ENCODE results near the gene FAM50B.

Gene FAM50B

DNA sequence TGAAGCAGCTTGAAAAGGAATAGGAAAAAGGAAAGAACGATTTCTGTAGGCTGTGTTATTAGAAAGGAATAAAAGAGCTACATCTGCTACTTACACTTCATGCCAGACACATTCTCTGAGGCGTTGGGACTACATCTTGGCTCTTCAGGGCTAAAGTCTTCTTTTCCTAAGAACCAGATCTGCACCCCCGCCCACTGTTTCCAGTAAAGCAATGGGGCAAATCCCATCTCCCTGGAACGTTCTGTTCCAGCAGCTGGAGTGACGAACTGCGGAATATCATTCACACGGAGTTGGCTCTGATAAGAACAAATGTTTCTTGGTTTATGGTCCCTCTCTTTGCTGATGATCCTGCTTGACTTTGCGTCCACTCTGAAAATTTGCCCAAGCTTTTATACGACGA lies 26.9 kb downstream of the FAM50B start:
- DNase-seq: no peak

DNA sequence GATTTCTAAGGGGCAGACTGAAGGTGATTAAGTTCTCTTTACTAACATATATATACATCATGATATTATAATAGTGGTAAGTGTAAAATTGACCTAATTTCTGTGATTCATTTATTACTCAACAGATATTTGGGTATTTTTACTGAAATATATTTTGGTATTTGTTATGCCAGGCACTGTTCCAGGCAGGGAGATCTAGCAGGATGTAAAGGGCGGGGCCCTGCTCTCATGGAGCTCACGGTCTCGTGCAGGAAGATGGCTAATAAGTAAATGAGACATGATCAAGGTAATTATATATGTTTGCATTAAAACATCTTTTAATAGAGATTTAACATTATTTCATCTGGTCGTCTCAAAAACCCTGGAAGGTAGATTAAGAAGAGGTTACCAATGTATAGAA lies 27.7 kb downstream of the FAM50B start:
- DNase-seq: no peak

DNA sequence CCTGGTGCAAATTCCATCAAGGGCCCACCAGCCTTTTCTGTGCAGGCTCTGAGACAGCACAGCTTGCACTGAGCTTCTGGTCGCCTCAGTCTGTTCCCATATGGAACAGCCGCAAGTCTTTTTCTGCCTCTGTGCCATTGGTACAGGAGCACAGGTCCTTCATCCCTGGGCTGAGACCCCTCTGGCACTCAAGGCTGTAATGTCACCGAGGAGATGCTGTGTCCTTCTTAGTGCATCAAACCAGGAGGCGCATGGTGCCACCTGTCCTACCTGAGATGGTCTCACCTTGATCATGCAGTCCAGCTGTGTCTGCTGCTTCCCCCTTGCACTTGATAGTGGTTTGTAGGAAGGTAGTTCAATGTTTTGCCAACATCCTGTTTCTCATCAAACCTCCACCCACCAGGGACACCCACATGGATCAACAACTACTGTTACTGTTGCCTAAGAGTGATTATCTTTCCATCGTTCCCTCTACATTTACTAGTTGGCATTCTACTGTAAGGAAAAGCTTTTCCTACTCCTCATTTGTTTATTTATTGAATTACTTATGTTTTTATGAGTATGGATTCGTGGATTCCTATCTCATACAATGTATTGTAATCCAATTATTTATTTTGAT lies 29.0 kb downstream of the FAM50B start:
- no peak for DNase-seq

DNA sequence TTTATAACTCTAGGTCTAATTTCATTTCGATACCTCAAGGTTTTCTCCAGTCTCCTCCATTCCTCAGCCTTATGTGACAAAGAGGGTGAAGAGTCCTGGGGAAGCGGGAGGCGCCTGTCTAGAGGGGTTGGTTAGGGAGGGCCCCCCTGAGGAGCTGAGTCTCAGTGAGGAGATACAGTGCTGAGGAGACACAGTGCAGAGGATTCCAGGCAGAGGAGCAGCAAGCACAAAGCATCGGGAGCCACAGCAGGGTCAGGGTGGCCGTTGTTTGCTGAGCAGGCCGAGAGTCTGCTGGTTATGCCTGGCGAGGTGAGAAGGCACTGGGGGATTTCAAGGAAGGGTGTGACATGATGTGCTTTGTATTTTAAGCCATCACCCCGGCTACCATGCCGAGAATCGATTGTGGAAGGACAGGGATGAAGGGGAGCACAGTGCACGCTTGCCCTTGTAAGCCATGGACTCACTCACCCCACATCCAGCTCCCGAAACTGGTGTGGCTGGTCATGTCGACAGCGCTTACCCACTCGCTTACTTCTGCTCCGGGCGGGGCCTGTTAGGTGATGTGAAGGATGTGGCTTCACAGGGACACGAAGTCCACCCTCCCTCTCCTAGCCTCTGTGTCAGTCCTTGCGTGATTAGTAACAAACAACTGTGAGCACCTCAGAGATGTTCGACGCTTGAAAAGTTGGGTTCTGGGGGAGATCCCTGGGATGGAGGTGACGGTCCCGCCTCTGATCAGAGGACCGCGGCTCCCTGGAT lies 30.2 kb downstream of the FAM50B start:
- no peak for DNase-seq

DNA sequence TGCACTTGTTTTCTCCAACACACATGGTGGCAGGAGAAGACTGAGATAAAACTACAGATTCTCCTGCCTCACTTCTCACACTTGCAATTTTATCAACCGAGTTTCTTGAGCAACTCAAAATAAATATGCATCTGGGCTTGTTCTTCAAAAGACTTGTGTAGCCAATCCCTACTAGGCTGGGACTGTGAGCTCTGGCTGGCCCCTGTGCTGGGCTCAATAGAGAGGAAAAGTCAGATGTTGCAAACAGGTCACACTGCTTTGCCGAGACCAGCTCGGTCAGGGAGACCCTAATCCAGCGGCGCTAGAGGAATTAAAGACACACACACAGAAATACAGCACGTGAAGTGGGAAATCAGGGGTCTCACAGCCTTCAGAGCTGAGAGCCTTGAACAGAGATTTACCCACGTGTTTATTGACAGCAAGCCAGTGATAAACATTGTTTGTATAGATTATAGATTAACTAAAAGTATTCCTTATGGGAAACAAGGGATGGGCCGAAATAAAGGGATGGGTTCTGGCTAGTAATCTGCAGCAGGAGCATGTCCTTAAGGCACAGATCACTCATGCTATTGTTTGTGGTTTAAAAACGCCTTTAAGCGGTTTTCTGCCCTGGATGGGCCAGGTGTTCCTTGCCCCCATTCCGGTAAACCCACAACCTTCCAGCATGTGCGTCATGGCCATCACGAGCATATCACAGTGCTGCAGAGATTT lies 32.7 kb downstream of the FAM50B start:
- DNase-seq: no peak

DNA sequence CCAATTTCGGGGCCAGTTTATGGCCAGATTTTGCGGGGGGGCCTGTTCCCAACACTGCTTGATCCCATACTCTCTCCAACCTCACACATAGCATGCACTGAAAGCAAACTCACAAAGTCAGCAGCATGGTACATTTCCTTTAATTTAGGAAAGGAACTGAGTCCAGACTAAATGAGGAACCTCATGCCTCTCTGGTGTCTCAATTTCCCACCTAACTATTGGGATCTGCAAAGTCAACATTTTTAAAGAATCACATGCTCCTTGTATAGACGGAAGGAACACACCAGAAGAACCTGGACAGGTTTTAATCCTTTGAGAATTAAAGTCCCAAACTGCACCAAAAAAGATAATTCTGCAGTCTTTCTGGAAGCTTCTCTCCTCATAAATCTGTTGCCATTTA lies 33.3 kb downstream of the FAM50B start:
- no peak for DNase-seq

DNA sequence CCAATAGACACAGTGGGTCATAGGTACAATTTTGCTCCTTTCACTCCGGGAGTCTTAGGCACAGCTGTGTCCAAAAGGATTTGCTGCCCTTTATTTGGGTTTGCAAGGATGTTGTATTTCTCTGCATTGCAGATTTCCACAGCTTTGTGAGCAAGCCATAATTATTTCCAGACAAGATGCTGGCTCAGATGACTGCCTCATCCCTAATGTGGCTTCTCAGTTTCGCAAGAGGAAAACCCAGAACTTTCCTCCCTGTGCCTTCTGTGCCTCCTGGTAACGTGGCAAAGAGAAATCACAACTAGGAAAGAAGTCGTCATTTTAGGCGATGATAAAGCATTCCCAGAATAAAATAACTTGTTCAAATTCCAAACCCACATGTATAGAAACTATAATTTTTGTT lies 33.7 kb downstream of the FAM50B start:
- DNase-seq: no peak

DNA sequence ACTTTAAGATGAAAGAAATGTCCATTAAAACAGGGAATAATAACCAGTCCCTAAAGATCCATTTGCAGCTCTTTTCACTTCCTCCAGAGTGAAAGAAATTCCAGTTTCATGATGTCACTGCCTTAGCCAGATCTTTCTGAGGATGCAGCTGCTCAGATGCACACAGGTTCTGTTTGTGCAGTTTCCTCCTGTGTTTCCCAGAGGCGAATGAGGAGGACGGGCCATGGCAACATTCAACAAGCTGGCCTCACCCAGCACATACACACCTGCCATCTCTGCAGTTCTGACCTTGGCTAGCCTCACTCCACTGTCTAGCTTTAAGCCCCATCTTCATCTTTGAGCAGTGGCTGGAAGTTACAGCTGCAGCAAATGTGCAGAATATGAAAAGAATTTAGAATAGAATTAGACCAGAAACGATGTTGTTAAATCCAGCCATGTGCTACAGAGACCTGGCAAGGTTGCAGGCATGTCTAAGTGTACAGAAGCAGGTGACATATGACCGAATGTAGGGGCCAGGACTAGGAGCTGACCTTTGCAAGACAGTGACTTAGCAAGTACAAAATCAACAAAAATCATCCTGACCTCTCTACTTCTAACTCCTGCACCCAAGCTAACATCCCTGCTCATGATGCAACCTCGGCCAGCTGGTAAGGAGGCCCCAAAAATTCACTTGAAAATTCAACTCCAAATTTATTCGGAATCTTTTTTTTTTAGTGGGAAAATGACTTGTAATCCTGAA lies 35.0 kb downstream of the FAM50B start:
- DNase-seq: no peak

DNA sequence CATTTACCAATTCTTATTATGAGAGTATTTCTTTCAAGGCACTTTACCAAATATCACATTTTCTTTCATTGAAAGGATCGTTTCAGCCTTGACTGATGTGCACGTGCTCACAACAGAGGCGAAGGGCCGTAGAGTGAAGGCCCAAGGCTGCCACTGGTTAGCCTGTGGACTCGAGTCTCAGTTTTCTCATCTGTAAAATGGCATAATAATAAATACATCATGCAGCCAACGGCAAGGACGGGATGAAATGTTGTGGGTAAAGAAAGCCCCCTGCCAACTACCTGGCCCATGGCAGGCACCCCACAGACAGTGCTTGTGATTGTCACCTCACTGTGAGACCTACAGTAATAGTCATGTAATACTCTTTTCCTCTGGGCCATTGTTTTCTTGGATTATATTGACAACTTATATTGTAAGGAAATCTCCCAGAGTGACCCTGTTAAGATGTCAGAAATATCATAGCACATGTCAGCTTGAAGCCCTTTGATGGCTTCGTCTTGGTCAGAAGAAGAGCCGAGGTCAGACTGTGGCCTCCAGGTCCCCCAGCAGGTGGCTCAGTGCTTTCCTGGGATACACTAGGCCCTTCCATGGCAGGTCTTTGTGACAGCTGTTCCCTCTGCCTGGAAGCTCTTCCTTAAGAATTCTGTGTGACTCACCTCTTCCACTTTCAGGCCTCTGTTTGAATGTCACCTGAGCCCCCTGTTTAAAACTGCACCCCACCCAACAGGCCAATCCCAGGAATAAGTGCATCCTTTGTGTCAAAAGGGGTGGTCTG lies 36.3 kb downstream of the FAM50B start:
- no peak for DNase-seq

DNA sequence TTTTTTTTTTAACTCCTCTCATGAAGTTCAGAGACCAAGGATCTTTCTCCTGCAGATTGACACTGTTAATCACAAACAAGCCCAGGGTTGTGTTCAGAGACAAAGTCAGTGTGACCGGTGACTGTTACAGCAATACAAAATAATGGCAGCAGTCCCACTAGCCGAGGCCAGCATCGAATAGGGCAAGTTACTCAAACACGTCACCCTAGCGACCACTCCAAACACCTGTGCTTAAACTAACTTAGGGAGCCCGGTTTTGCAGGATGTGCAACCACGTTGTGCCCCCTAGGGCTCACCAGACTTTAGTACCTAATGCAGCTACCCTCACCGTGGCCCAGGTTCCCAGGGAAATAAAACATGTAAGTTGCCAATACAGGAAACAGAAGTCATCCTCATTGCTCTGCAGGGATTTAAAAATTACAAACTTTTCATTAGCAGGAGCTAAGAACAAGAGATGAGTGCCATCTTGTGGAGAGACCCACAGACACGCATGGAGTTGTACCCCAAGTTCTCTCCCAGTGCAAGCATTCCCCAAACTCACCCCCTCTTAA lies 38.1 kb downstream of the FAM50B start:
- no peak for DNase-seq

DNA sequence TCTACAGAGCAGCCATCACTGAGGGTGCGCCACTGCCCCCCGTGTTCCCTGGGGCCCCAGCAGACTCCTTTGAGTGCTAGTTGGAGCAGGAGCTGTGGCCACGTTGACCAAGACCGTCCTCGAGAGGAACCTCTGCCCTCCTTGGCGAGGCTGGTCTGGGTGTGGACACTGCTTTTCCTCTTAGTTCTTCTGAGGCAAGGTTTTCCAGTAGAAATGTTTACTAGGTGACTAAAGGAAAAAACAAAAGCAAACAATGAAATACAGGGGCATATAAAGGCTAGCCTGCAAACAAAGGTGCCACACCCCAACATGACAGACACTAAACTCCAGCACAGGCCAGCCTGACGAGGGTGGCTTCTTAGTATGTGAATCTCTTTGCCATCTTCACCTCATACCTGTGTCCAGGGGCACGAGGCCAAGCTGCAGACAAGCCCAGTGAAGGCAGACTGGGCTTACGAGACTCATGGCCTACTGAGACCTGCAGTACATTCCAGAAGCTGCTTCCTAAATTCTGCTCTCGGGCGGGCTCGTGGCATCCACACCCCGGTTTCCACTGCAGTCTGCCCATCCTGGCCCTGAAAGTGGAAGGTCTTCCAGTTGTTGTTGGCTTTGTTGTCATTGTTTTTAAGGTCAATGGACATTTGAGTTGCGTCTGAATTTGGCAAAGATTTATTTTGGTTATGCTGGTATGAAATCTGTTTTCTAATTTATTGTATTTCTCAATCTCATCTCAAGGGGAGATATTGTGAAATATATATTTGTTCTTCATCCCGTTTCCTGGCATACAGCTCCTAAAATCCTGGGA lies 39.2 kb downstream of the FAM50B start:
- DNase-seq: no peak

DNA sequence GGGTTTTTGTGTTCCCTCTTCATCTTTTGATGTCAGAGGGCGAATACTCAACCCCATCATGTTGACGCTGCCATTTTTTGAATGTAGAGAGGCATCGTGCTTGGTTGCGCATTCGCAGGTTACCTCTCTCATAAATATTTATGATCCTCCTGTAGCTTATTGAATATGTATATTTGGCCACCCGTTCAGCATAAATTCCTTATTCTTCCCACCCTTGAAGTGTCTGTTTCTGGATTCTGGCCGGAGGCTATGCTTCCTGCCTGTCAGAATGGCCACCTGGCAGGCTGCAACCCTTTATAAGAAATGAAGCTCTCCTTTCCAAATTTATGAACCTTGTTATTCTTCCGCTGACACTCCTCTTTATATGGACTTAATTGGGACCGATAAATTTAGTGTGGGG lies 40.9 kb downstream of the FAM50B start:
- DNase-seq: no peak

DNA sequence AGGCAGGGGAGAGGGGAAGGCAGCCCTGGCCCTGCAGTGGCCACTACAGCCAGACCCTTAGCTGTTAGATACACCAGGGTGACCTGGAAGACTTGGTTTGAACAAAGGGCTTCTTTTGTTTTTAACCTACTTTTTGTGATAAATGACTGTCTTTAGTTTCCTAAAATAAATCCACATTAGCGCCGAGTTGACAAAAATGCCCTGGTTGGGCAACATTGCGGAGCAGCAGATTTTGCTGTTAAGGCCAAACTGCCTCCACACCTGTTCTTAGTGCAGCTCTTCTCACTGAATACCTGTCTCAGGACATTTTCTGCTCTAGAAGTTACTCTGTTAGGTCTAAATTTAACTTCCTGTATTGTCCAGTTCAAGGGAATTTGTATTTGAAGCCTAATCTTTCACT lies 42.7 kb downstream of the FAM50B start:
- DNase-seq: no peak

DNA sequence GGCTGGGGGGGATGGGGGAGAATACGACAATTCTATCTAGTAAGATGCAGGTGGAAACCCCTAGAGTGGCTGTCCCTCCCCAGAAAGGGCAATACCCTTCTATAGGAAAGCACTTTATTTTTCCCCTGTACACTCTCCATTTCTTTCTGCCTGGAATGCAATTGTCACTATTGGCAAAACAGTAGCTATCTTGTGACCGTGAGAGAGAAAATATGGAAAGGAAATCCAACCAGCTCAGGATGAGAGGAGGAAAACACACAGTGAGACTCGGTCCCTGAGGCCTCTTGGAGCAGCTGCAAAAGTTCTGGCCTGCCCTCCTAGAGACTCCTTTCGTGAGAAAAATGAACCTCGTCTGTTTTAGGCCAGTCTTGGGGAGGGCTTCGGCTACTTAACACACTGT lies 43.4 kb downstream of the FAM50B start:
- no peak for DNase-seq

DNA sequence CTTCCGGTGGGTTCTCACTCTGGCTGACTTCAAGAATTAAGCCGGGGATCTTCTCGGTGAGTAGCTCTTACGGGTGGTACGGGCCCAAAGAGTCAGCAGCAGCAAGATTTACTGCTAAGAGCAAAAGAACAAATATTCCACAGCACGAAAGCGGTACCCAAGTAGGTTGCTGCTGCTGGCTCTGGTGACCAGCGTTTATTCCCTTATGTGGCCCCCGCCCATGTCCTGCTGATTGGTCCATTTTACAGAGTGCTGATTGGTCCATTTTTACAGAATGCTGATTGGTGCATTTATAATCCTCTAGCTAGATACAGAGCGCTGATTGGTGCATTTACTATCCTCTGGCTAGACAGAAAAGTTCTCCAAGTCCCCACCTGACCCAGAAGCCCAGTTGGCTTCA lies 44.3 kb downstream of the FAM50B start:
- DNase-seq: no peak

DNA sequence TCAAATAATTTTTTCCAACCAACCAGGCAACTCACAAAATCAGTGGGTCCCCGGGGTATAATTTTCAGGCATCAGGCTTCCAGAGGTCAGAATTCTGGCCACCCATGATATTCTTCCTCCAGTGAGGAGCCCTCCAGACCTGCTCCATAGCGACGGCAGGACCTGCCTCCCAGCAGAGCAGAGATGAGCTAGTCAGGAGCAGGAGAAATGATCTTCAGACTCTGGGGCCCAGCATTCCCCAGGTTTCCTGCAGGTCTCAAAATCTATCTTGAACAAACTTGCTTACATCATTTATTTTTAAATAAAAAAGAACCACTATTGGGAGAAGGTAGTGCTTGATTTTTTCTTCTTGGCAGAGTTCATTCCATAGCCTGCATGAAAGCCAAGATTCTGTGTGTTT lies 44.7 kb downstream of the FAM50B start:
- DNase-seq: no peak

DNA sequence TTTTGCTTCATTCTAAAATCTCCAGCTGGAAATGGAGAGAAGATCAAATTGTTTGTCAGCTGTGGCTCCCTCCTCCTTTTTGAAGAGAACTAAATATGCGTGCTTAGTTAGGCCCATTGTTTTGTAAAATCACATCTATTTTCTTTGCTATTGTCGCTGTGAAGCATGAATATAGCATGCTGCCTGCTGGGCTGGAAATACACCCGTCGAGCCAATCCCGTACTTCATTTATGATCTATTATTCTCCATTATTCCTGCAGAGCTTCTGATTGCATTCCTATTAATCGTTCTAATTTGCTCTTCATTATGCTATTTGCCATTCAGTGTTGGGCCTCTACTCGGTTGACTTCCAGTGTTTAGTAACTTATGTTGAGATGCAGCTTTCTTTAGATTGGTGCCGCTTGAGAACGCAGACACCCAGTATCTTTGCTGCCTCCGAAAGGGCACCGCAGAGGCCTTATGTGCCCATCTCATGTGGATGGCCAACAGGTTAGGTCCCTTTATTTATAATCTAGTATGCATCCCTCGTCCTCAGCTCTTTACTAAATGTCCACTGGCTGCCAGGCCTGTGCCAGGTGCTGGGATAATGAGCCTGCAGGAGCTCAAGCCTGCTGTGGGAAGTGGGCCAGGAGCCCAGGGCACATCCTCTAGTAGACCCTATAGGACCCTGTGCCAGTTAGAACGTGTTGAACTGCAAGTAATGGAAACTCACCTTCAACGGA lies 45.6 kb downstream of the FAM50B start:
- no peak for DNase-seq

DNA sequence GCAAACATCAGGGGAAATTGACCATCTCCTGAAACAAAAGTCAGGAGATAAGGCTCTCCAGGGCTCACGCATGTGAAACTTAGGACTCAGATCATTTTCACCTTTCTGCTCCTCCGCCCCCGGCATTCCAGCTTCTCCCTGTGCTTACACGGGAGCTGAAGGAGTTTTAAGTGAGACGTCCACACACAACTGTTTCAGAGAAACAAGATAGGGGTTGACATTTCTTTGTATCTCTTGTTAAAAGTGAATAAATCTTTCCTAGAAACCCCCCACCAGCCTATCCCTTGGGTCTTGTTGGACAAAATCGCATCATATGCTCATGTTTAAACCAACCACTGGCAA lies 46.1 kb downstream of the FAM50B start:
- no peak for DNase-seq

DNA sequence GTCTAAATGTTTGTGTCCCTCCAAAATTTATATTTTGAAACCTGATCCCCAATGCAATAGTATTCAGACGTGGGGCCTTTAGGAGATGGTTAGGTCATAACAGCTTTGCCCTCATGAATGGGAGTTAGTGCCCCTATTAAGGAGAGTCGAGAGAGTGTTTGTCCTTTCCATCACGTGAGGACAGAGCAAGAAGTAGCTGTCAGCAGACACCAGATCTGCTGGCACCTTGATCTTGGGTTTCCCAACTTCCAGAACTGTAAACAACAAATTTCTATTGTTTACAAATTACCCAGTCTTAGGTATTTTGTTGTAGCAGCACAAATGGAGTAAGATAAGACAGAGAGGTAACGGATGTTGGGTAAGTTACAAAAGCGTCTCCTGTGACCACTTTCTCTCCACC lies 46.6 kb downstream of the FAM50B start:
- no peak for DNase-seq

DNA sequence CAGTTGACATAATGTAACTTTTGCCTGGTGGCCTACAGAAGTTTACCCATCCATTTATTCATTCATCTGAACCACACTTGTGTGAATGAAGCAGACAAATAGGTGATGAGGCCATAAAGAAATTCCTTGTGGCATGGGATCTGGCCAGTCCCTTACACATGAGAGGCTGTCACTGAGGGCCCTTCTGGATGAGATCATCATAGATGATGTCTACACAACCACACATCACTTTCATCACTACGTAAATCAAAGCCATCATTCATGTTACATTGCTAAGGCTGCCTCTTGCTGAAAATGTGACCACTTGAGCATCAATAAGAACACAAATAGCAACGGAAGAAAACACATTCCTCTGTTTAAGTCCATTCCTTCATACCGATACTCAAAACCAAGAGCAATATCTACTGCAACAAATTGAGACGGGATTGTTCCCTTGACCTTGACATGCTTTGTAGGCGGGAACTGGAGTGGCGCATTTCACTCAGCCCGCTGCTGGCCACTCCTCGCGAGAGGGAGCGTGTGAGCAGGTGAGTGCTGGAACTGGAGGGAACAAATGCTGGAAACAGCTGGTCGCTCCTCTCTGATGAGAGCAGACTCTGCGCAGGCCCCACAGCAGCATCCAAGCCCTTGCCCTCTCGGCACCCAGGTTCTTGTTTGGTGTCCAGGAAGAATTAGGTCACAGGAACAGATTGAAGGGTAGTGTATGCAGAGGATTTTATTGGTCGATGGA lies 49.3 kb downstream of the FAM50B start:
- no peak for DNase-seq
